Sigmoid colon (tissue), 4 donors: ENCODE measurements around the gene MVB12A.

Source experiments
- CTCF ChIP-seq, 4 experiments: fragments of 450-650 bp in 3 of 4; fragments of 200-600 bp in 1 of 4; IDR thresholded peaks; one replicate each; pipeline ENCODE4 v1.5.1; 2016 to 2019; ENCODE audit warnings: antibody characterized with exemption in 4 of 4, mild to moderate bottlenecking in 3 of 4, moderate library complexity in 2 of 4
- EP300 ChIP-seq, 4 donors: sonication (generic); formaldehyde crosslinking; IDR thresholded peaks; one replicate each; pipeline ENCODE4 v1.6.1; 2017; ENCODE audit warnings: antibody characterized with exemption in 4 of 4
- POLR2A ChIP-seq, 2 donors: fragments of 450-650 bp; IDR thresholded peaks; one replicate each; pipeline ENCODE4 v1.6.1; 2016; ENCODE audit warnings: antibody characterized with exemption in 2 of 2, mild to moderate bottlenecking in 2 of 2, moderate library complexity in 2 of 2

GRCh38 chr19:17389288-17389687 lies 30.6 kb upstream of the MVB12A start:
- TF ChIP-seq CTCF (IDR thresholded peaks at IDR 0.05) (no peak), POLR2A (IDR thresholded peaks at IDR 0.05) (no peak), EP300 (IDR thresholded peaks at IDR 0.05) (no peak)
